Measurements from ENCODE around the gene RAD51AP2.
"Not testable (repeated sequence)": the region's sequence is repeated elsewhere in the genome, so short reads cannot be mapped to it uniquely, and the experiment has no call there.

Gene RAD51AP2

GRCh38 chr2:17536416-17536815 lies 18.2 kb upstream of the RAD51AP2 start:
- DNase-seq = no peak

DNA sequence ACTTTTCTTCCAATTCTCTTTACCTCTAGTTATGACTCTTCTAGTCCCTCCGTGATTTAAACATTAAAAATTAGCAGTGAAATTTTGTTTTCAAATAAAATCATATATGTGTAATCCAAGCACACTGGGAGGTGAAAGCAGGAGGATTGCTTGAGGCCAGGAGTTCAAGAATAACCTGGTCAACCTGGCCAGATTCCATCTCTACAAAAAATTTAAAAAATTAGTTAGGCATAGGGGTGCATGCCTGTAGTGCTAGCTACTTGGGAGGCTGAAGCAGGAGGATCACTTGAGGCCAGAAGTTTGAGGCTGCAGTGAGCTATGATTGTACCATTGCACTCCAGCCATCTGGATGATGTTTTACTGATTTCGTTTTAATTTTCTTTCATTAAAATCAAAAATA lies 15.3 kb upstream of the RAD51AP2 start:
- no peak for DNase-seq

DNA sequence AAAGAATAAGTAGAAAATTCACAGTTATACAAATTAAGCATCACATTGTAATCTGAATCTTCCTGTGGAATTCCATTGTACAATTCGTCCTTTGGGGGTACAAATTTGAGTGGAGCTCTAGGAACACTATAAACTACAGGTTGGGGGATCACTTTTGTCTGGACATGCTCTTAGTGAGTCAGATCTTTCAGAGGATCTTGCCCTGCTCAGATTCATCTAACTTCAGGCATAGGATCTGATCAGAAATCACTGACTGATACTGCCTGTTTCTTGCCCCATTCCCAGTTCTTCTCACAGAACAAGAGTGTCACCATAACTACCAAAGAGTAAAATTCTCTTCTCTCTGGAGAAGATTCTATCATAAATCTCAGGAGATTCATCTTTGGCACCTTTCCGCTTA lies 11.5 kb upstream of the RAD51AP2 start:
- no peak for DNase-seq

GRCh38 chr2:17522303-17522702 lies 4.1 kb upstream of the RAD51AP2 start:
- DNase-seq = no peak

GRCh38 chr2:17521621-17522020 lies 3.4 kb upstream of the RAD51AP2 start:
- no peak for DNase-seq

DNA sequence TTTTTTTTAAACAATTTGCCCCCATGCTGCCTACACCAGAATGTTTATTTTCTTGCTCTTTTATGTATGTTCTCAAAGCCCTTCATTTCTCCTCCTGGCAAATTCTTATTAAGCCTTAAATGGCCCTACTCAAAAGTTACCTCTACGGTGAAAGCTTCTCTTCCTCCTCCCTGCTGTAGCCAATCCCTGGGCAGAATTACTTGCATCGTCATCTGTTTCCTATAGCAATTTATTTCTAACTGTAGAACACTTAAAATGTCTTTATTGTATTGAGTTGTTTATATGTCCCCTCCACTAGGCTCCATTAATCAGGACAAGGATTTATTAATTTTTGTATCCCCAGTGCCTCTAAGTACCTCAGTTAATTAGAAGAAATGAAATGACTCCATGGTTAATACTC lies 2.5 kb upstream of the RAD51AP2 start:
- no peak for DNase-seq

- DNase-seq = no peak
These were observed 1.2 kb upstream of the RAD51AP2 start for GRCh38 chr2:17519486-17519885.

- no peak for DNase-seq
These were observed 594 bp downstream of the RAD51AP2 start for GRCh38 chr2:17517481-17518211.

- no peak for DNase-seq
These were observed 2.6 kb downstream of the RAD51AP2 start for GRCh38 chr2:17515652-17516051.

DNA sequence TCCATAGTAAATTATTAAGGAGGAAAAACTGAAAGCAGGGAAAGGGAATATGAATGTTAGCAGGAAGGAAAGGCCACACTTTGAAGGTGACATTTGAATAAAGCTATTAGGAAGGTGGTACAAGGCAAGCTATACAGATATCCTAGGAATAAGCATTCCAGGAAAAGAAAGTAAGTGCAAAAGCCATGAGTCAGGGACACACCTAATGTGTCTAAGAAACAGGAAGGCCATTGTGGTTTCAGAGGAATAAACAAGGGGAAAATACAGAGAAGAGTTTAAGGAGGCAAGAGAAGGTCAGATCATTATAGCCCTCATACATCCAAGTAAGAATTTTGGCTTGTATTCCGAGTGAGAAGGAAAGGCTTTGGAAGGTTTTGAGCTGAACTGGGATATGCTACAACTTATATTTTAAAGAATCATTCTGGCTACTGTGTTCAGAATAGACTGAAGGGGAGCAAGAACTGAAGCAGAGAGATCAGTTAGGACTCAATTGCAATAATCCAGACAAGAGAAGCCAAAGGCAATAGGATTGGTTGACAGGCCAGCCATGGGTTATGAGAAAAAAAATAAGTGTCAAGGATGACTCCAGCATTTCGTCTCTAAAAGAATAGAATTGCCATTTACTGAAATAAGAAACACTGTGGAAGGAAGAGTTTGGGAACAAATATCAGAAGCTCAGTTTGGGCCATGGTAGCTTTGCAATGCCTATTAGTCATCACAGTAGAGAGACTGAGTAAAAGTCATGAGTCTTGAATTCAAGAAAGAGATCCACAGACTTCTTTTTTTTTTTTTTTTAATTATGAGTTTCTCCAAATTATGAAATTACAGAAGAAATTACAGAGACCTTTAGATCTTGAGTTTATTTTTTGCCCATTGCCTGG lies 11.3 kb downstream of the RAD51AP2 start:
- no peak for DNase-seq

GRCh38 chr2:17497718-17498117 lies 20.5 kb downstream of the RAD51AP2 start:
- no peak for DNase-seq

GRCh38 chr2:17495590-17495989 lies 22.6 kb downstream of the RAD51AP2 start:
- DNase-seq = no peak

DNA sequence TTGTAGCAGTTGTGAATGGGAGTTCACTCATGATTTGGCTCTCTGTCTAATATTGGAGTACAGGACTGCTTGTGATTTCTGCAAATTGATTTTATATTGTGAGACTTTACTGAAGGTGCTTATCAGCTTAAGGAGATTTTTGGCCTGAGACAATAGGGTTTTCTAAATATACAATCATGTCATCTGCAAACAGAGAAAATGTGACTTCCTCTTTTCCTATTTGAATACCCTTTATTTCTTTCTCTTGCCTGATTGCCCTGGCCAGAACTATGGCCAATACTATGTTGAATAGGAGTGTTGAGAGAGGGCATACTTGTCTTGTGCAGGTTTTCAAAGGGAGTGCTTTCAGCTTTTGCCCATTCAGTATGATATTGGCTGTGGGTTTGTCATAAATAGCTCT lies 28.1 kb downstream of the RAD51AP2 start:
- DNase-seq = not testable (repeated sequence)

DNA sequence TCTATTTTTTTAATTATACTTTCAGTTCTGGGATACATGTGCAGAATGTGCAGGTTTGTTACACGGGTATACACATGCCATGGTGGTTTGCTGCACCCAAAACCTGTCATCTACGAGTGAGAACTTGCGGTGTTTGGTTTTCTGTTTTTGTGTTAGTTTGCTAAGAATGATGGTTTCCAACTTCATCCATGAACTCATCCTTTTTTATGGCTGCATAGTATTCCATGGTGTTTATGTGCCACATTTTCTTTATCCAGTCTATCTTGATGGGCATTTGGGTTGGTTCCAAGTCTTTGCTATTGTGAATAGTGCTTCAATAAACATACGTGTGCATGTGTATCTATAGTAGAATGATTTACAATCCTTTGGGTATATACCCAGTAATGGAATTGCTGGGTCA lies 29.6 kb downstream of the RAD51AP2 start:
- DNase-seq = not testable (repeated sequence)

- DNase-seq = no peak
These were observed 34.7 kb downstream of the RAD51AP2 start for GRCh38 chr2:17483496-17483895.

GRCh38 chr2:17482651-17483050 lies 35.6 kb downstream of the RAD51AP2 start:
- DNase-seq = no peak

GRCh38 chr2:17479875-17480274 lies 38.4 kb downstream of the RAD51AP2 start:
- DNase-seq = no peak

DNA sequence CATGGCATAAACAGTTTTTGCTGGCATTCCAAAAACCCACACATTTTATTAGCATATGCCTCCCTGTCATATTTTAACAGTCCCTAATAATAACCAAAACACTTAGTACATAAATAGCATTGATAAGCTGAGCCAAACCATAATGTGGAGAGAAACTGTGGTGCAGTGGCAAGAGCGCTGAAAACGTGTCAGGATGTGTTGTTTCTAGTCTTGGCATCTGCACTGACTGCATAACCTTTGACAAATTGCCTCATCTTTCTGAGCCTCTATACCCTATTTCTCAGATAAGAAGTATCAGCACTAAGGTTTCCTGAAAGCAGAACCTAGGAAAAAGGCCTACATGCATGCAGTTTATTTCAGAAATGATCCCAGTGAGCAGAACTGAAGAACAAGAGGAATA lies 41.4 kb downstream of the RAD51AP2 start:
- DNase-seq = no peak

DNA sequence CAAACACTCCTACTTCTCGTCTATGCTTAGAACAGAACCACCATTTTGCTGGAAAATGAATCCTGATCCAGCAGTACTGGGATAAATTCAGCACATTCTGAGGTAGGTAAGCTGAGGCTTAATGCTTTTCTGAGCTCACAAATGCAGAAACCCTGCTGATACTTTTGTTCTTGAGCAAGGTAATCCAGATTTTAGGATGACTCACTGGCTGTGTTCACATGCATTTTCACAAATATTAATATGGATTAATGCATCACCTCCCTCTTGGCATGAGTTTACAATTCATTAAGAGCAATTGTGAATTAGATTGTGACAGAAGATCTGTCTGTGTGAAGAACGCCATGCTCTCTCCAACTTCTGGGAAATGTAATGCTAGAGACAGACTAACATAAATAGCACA lies 42.2 kb downstream of the RAD51AP2 start:
- no peak for DNase-seq

DNA sequence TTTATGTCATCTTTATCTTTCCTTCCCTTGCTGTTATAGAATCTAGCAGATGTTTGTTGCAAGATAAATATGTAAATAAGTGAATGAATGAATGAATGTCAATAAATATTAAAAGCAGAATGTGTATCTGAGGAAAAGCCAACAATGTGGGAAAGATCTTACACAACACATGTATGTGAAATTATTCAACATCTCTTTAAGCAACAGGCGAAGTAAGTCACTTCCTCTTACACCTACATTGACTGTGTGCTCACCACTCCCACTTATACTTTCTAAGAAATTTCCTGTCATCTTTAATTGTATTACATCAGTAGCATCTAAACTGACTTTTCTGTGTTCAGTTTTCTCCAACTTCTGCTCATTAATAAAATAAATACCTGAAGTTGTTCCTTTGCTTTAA lies 43.0 kb downstream of the RAD51AP2 start:
- no peak for DNase-seq

DNA sequence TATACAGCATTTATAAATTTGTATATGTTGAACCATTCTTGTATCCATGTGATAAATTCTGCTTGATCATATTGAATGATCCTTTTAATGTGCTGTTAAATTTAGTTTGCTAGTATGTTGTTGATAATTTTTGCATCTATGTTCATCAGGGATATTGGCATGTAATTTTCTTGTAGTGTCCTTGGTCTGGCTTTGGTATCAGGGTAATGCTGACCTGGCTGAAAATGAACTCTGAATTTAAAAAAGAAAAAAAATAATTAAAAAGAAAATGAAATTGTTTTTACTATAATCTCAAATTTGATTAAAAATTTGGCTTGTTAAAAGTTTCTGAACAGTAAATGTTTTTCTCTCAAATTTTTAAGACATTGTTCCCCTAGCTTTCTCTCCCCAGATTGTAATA lies 46.3 kb downstream of the RAD51AP2 start:
- DNase-seq = no peak

GRCh38 chr2:17470855-17471641 lies 47.2 kb downstream of the RAD51AP2 start:
- DNase-seq = no peak

DNA sequence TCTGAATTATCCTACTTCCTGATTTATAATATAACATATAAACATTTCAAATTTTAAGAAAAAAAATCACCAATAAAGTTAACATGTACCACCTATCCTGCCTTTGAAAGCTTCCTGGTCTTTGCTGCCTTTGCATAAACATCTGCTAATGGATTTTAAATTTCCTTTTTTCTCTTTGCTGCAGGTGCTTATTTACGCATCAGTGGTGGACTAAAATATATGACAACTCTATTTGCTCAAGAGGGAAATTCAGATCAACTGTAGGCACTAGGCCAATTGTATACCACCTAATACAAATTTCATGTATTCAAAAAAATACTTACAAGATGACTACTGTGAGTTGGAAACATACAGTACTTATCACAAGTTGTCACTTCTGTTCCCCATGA lies 57.2 kb downstream of the RAD51AP2 start:
- DNase-seq = no peak

All from CD4-positive, alpha-beta T cell treated with Interferon alpha-2 for 1 hour (primary cell).